Liver (tissue), 3 donors: ENCODE data around the gene RNGTT.

Source experiments
- CTCF ChIP-seq: fragments of 150-350 bp; IDR thresholded peaks from 2 replicates; pipeline ENCODE4 v1.5.1; 2017; ENCODE audit warnings: improper control_type of control experiment, low read depth, low read length; ENCODE audit not compliant: missing input control
- NR2F2 ChIP-seq: IDR thresholded peaks from 2 replicates; pipeline ENCODE4 v1.6.1; 2016; ENCODE audit warnings: antibody characterized with exemption
- RAD21 ChIP-seq, 2 donors: IDR thresholded peaks; 2 replicates each; pipeline ENCODE4 v1.6.1; 2016; ENCODE audit warnings: antibody characterized with exemption in 2 of 2, mild to moderate bottlenecking in 2 of 2
- TAF1 ChIP-seq: conservative IDR thresholded peaks from 2 replicates; pipeline ENCODE4 v1.6.1; 2016; ENCODE audit warnings: antibody characterized with exemption, mild to moderate bottlenecking
- YY1 ChIP-seq: IDR thresholded peaks from 2 replicates; pipeline ENCODE4 v1.6.1; 2016; ENCODE audit warnings: antibody characterized with exemption, mild to moderate bottlenecking
- ZBTB33 ChIP-seq: IDR thresholded peaks from 2 replicates; pipeline ENCODE4 v1.6.1; 2016; ENCODE audit warnings: antibody characterized with exemption
- donor health status: healthy.
- donor health status: healthy.

DNA sequence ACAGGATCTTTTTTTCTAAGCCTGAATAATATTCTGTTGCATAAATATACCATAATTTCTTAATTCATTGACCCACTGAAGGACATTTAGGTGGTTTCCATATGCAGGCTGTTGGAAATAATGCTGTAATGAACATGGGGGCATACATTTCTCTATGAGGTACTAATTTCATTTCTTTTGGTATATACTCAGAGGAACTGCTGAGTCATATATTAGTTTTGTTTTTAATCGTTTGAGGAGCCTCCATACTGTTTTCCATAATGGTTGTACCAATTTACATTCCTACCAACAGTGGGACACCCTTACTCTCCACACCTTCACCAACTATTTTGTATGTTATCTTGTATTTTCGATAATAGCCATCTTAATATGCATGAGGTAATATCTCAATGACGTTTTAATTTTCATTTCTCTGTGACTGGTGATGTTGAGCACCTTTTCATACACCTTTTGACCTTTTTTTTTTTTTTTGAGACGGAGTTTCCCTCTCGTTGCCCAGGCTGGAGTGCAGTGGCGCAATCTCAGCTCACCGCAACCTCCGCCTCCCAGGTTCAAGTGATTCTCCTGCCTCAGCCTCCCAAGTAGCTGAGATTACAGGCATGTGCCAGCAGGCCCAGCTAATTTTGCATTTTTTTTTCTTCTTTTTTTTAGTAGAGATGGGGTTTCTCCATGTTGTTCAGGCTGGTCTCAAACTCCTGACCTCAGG, 187.4 kb downstream of the RNGTT start:
- TF ChIP-seq CTCF (no peak), ZBTB33 (no peak), NR2F2 (no peak), YY1 (no peak), RAD21 (IDR thresholded peaks at IDR 0.05) (no peak), TAF1 (no peak)
